Measurements from ENCODE around the gene DHCR7.

DHCR7 gene

GRCh38 chr11:71448257-71449171 lies at the start of gene DHCR7:
TSS of gene DHCR7 (minus strand) at chr11:71448393. CDS start at chr11:71444952, 3,441 bp downstream.
- peak; percentile 72 to 85 (median 82) for DNase-seq (ENCODE audit: low read depth in 3 of 3, low spot score in 1 of 3)

GRCh38 chr11:71496421-71496820 lies 48.2 kb upstream of the DHCR7 start:
- DNase-seq (ENCODE audit: low read depth in 3 of 3, low spot score in 1 of 3) = no peak

- DNase-seq (ENCODE audit: low read depth in 3 of 3, low spot score in 1 of 3) = no peak
Measured at GRCh38 chr11:71495286-71496230, 47.4 kb upstream of the DHCR7 start.

GRCh38 chr11:71491940-71492339 lies 43.7 kb upstream of the DHCR7 start:
- no peak for DNase-seq (ENCODE audit: low read depth in 3 of 3, low spot score in 1 of 3)

GRCh38 chr11:71491531-71491930 lies 43.3 kb upstream of the DHCR7 start:
- no peak for DNase-seq (ENCODE audit: low read depth in 3 of 3, low spot score in 1 of 3)

- no peak for DNase-seq (ENCODE audit: low read depth in 3 of 3, low spot score in 1 of 3)
Measured at GRCh38 chr11:71490731-71491390, 42.7 kb upstream of the DHCR7 start.

- DNase-seq (ENCODE audit: low read depth in 3 of 3, low spot score in 1 of 3) = no peak
Measured at GRCh38 chr11:71490044-71490730, 42.0 kb upstream of the DHCR7 start.

GRCh38 chr11:71489311-71490043 lies 41.3 kb upstream of the DHCR7 start:
- peak in 1 of 3 donors; percentile 45 for DNase-seq (ENCODE audit: low read depth in 3 of 3, low spot score in 1 of 3)

GRCh38 chr11:71488681-71489270 lies 40.6 kb upstream of the DHCR7 start:
- no peak for DNase-seq (ENCODE audit: low read depth in 3 of 3, low spot score in 1 of 3)

- no peak for DNase-seq (ENCODE audit: low read depth in 3 of 3, low spot score in 1 of 3)
Measured at GRCh38 chr11:71486320-71486719, 38.1 kb upstream of the DHCR7 start.

GRCh38 chr11:71485466-71485865 lies 37.3 kb upstream of the DHCR7 start:
- DNase-seq (ENCODE audit: low read depth in 3 of 3, low spot score in 1 of 3) = no peak

GRCh38 chr11:71485063-71485399 lies 36.8 kb upstream of the DHCR7 start:
- no peak for DNase-seq (ENCODE audit: low read depth in 3 of 3, low spot score in 1 of 3)

- no peak for DNase-seq (ENCODE audit: low read depth in 3 of 3, low spot score in 1 of 3)
Measured at GRCh38 chr11:71484248-71485062, 36.3 kb upstream of the DHCR7 start.

- DNase-seq (ENCODE audit: low read depth in 3 of 3, low spot score in 1 of 3) = no peak
Measured at GRCh38 chr11:71483692-71484091, 35.5 kb upstream of the DHCR7 start.

GRCh38 chr11:71482746-71483364 lies 34.7 kb upstream of the DHCR7 start:
- DNase-seq (ENCODE audit: low read depth in 3 of 3, low spot score in 1 of 3) = no peak

- DNase-seq (ENCODE audit: low read depth in 3 of 3, low spot score in 1 of 3) = no peak
Measured at GRCh38 chr11:71482216-71482615, 34.0 kb upstream of the DHCR7 start.

GRCh38 chr11:71481101-71481960 lies 33.1 kb upstream of the DHCR7 start:
- no peak for DNase-seq (ENCODE audit: low read depth in 3 of 3, low spot score in 1 of 3)

GRCh38 chr11:71478528-71478840 lies 30.3 kb upstream of the DHCR7 start:
- DNase-seq (ENCODE audit: low read depth in 3 of 3, low spot score in 1 of 3) = no peak
